GM12864 (cell line): Measurements from ENCODE around the gene DNER.

Experiments
- DNase-seq: peaks from one replicate; pipeline ENCODE4 v3.0.0-alpha.2; 2011; ENCODE audit warnings: low read depth
- H3K4me3 ChIP-seq: 2 replicates; pipeline ENCODE4 v1.5.1; 2011; ENCODE audit warnings: mild to moderate bottlenecking, low read depth, low read length, control low read depth
- CTCF ChIP-seq: IDR thresholded peaks from 2 replicates; pipeline ENCODE4 v1.5.1; 2011; ENCODE audit warnings: low read depth, mild to moderate bottlenecking, moderate library complexity, low read length, control low read depth, inconsistent platforms; ENCODE audit errors: missing control alignments

DNER gene

GRCh38 chr2:229426464-229426863 is 287.9 kb downstream of the DNER start:
- DNase-seq = no peak
- no peak overlapping the region for H3K4me3 ChIP-seq
- TF ChIP-seq CTCF = no peak

GRCh38 chr2:229425598-229425997 is 288.8 kb downstream of the DNER start:
- no peak overlapping the region for H3K4me3 ChIP-seq
- DNase-seq = no peak
- no peak for TF ChIP-seq CTCF

GRCh38 chr2:229422063-229422462 is 292.3 kb downstream of the DNER start:
- no peak for DNase-seq
- TF ChIP-seq CTCF = no peak
- no peak overlapping the region for H3K4me3 ChIP-seq

GRCh38 chr2:229419158-229419557 is 295.2 kb downstream of the DNER start:
- DNase-seq = no peak
- no peak overlapping the region for H3K4me3 ChIP-seq
- TF ChIP-seq CTCF = no peak

GRCh38 chr2:229417916-229418315 is 296.4 kb downstream of the DNER start:
- no peak overlapping the region for H3K4me3 ChIP-seq
- no peak for TF ChIP-seq CTCF
- DNase-seq = no peak

GRCh38 chr2:229417176-229417575 is 297.2 kb downstream of the DNER start:
- H3K4me3 ChIP-seq = no peak overlapping the region
- TF ChIP-seq CTCF = no peak
- DNase-seq = no peak

- no peak for TF ChIP-seq CTCF
- no peak overlapping the region for H3K4me3 ChIP-seq
- DNase-seq = no peak
Measured at GRCh38 chr2:229416116-229416694, 298.1 kb downstream of the DNER start.
